A549 (cell line): ENCODE data around the gene ACVR1B.

Experiments used
- NPAS2 ChIP-seq: fragments of 250-450 bp; sonication (Bioruptor Pico); IDR thresholded peaks from 2 replicates; pipeline ENCODE4 v1.8.0; 2022; ENCODE audit warnings: mild to moderate bottlenecking, moderate library complexity, borderline replicate concordance
- NR3C1 ChIP-seq: fragments of >200 bp; sonication (Bioruptor Twin); formaldehyde crosslinking; IDR thresholded peaks from 3 replicates; pipeline ENCODE4 v1.6.1; 2017
- POLR2A ChIP-seq: IDR thresholded peaks from 2 replicates; pipeline ENCODE4 v1.6.1; 2012; ENCODE audit warnings: mild to moderate bottlenecking, low read length
- TF ChIP-seq, protein P1 (sequence below): fragments of >200 bp; sonication (Bioruptor Twin); formaldehyde crosslinking; IDR thresholded peaks from 3 replicates; pipeline ENCODE4 v1.5.1; 2016
- TF ChIP-seq, protein P2 (sequence below): fragments of 200-600 bp; sonication (generic); IDR thresholded peaks from 2 replicates; pipeline ENCODE4 v1.6.1; 2016; ENCODE audit warnings: antibody characterized with exemption, mild to moderate bottlenecking, moderate library complexity
- TF ChIP-seq, protein P3 (sequence below): IDR thresholded peaks from 2 replicates; pipeline ENCODE4 v1.6.1; 2012

DNA sequence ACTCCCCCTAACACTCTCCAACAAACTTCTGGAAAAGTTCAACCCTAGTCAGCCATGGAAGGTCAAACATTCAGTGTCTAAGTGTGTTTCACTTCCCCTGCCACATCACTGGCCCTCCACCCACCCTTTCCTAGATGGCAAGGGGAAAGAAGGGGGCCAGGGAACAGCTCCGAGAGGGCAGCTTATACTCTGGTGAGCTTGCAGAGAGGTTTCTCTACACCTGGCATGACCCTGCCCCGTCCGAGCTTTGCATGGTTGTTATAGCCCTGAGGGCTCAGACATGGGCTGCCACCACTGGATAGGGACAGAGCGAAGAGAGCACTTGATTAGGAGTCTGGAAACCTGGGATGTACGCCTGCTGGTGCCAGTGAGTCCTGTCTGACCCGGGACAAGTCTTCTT, 40.2 kb upstream of the ACVR1B start:
- TF ChIP-seq, protein P1, sequence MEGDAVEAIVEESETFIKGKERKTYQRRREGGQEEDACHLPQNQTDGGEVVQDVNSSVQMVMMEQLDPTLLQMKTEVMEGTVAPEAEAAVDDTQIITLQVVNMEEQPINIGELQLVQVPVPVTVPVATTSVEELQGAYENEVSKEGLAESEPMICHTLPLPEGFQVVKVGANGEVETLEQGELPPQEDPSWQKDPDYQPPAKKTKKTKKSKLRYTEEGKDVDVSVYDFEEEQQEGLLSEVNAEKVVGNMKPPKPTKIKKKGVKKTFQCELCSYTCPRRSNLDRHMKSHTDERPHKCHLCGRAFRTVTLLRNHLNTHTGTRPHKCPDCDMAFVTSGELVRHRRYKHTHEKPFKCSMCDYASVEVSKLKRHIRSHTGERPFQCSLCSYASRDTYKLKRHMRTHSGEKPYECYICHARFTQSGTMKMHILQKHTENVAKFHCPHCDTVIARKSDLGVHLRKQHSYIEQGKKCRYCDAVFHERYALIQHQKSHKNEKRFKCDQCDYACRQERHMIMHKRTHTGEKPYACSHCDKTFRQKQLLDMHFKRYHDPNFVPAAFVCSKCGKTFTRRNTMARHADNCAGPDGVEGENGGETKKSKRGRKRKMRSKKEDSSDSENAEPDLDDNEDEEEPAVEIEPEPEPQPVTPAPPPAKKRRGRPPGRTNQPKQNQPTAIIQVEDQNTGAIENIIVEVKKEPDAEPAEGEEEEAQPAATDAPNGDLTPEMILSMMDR = no peak
- TF ChIP-seq, protein P2, sequence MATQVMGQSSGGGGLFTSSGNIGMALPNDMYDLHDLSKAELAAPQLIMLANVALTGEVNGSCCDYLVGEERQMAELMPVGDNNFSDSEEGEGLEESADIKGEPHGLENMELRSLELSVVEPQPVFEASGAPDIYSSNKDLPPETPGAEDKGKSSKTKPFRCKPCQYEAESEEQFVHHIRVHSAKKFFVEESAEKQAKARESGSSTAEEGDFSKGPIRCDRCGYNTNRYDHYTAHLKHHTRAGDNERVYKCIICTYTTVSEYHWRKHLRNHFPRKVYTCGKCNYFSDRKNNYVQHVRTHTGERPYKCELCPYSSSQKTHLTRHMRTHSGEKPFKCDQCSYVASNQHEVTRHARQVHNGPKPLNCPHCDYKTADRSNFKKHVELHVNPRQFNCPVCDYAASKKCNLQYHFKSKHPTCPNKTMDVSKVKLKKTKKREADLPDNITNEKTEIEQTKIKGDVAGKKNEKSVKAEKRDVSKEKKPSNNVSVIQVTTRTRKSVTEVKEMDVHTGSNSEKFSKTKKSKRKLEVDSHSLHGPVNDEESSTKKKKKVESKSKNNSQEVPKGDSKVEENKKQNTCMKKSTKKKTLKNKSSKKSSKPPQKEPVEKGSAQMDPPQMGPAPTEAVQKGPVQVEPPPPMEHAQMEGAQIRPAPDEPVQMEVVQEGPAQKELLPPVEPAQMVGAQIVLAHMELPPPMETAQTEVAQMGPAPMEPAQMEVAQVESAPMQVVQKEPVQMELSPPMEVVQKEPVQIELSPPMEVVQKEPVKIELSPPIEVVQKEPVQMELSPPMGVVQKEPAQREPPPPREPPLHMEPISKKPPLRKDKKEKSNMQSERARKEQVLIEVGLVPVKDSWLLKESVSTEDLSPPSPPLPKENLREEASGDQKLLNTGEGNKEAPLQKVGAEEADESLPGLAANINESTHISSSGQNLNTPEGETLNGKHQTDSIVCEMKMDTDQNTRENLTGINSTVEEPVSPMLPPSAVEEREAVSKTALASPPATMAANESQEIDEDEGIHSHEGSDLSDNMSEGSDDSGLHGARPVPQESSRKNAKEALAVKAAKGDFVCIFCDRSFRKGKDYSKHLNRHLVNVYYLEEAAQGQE = no peak
- TF ChIP-seq POLR2A = no peak
- TF ChIP-seq, protein P3, sequence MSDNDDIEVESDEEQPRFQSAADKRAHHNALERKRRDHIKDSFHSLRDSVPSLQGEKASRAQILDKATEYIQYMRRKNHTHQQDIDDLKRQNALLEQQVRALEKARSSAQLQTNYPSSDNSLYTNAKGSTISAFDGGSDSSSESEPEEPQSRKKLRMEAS = no peak
- TF ChIP-seq NR3C1 = no peak
- TF ChIP-seq NPAS2 (CRISPR knock-in tag) = no peak
